ENCODE measurements around the gene ACLY.

GRCh38 chr17:41873559-41874292 is 45.0 kb downstream of the ACLY start:
- TF ChIP-seq CTCF (IDR thresholded peaks at IDR 0.05) (no peak), FOXP4 (CRISPR knock-in tag; IDR thresholded peaks at IDR 0.05) (no peak), NFYB (CRISPR knock-in tag; conservative IDR thresholded peaks at IDR 0.05; ENCODE audit: low read depth) (no peak), SP1 (CRISPR knock-in tag; conservative IDR thresholded peaks at IDR 0.05) (no peak), ATF6 (CRISPR knock-in tag; IDR thresholded peaks at IDR 0.05) (no peak), ESRRA (CRISPR knock-in tag; IDR thresholded peaks at IDR 0.05; ENCODE audit: borderline replicate concordance) (no peak), PRDM15 (CRISPR knock-in tag; IDR thresholded peaks at IDR 0.05) (no peak)
- TF ChIP-seq, protein P1, sequence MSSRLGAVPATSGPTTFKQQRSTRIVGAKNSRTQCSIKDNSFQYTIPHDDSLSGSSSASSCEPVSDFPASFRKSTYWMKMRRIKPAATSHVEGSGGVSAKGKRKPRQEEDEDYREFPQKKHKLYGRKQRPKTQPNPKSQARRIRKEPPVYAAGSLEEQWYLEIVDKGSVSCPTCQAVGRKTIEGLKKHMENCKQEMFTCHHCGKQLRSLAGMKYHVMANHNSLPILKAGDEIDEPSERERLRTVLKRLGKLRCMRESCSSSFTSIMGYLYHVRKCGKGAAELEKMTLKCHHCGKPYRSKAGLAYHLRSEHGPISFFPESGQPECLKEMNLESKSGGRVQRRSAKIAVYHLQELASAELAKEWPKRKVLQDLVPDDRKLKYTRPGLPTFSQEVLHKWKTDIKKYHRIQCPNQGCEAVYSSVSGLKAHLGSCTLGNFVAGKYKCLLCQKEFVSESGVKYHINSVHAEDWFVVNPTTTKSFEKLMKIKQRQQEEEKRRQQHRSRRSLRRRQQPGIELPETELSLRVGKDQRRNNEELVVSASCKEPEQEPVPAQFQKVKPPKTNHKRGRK (CRISPR knock-in tag; IDR thresholded peaks at IDR 0.05; ENCODE audit: borderline replicate concordance): no peak
- TF ChIP-seq, protein P2, sequence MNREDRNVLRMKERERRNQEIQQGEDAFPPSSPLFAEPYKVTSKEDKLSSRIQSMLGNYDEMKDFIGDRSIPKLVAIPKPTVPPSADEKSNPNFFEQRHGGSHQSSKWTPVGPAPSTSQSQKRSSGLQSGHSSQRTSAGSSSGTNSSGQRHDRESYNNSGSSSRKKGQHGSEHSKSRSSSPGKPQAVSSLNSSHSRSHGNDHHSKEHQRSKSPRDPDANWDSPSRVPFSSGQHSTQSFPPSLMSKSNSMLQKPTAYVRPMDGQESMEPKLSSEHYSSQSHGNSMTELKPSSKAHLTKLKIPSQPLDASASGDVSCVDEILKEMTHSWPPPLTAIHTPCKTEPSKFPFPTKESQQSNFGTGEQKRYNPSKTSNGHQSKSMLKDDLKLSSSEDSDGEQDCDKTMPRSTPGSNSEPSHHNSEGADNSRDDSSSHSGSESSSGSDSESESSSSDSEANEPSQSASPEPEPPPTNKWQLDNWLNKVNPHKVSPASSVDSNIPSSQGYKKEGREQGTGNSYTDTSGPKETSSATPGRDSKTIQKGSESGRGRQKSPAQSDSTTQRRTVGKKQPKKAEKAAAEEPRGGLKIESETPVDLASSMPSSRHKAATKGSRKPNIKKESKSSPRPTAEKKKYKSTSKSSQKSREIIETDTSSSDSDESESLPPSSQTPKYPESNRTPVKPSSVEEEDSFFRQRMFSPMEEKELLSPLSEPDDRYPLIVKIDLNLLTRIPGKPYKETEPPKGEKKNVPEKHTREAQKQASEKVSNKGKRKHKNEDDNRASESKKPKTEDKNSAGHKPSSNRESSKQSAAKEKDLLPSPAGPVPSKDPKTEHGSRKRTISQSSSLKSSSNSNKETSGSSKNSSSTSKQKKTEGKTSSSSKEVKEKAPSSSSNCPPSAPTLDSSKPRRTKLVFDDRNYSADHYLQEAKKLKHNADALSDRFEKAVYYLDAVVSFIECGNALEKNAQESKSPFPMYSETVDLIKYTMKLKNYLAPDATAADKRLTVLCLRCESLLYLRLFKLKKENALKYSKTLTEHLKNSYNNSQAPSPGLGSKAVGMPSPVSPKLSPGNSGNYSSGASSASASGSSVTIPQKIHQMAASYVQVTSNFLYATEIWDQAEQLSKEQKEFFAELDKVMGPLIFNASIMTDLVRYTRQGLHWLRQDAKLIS (CRISPR knock-in tag; IDR thresholded peaks at IDR 0.05; ENCODE audit: borderline replicate concordance): no peak
